Measurements from ENCODE around the gene DDX23. TPM values are rescaled to one million over a fixed set of nuclear protein-coding genes. Genes with fewer than 3 reads are reported as not detected.
A peak's percentile ranks its signal among the peaks of the same experiment; 100 is the strongest.

The DDX23 gene
- total and polyA plus RNA-seq, 2 of the 4 experiments (the other 2 are of a cell fraction), result 61.8 to 81.9 TPM

DNA sequence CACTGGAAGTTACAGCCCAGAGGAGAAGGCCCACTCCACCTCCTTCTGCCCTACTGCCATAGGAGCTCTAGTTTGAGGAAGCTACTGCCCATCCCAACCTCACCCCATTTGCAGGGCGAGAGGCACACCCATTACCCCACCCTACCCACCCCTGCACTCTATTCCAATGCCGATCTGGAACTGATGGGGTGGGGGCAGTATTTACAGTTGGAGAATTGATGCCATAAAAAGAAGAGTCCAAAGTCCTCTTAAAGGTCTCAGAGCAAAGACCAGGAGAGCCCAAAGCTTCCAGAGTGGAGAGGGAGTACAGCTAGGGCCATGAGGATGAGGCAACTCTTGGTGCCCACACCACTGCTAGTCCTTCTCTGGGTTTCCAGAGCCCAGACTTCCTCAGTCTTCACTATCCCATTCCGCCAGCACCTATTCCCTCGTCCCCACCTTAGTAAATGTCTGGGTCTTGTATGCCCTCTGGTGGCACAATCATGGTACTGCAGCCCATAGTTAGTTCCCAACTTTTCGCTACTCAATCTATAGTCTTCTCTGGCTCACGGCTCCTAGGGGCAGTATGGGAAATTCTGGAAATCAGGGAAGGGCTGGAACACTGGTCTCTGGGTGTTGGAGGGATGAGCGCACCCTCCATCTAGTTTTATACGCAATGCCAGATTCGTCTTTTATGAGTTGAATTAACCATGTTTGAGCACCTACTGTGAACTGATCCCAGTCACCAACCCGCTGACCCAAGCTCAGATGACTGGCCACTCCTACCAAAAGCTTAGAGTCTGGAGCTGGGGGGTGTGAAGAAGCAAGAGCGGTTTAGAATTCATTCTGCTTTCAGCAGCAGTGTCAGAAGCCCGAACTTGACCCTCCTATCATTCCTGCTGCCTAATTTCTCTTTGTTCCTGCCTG, 56.2 kb downstream of the DDX23 start:
- H3K27me3 ChIP-seq (ENCODE audit: control insufficient read depth, insufficient read depth, low read length), result no peaks in the 10 kb centered on the region
- no peak overlapping the region for H2BK5ac ChIP-seq (ENCODE audit: low read depth, low read length, poor library complexity, severe bottlenecking)
- ATAC-seq (ENCODE audit: low read depth) (peak; percentile 97), DNase-seq (peak; percentile 75)
- H3K56ac ChIP-seq (ENCODE audit: extremely low read depth, insufficient read depth, low read length), result no peak overlapping the region
- no peaks in the 10 kb centered on the region for H3K36me3 ChIP-seq (ENCODE audit: control insufficient read depth, insufficient read depth, low read length)
- peak overlapping the region; percentile 89 for H2AFZ ChIP-seq (replicated peaks; ENCODE audit: low read length, poor library complexity)
- no peak overlapping the region for H3K27ac ChIP-seq (ENCODE audit: insufficient read depth, low read length)
- no peak overlapping the region for H2BK120ac ChIP-seq (ENCODE audit: low read depth, low read length)
- dilution Hi-C loops (cut with HindIII; ENCODE audit: low sequenced_read_pairs, unreplicated experiment), result no loop called here
- H3K9me1 ChIP-seq (ENCODE audit: insufficient read depth, low read length), result 0 out of 2 replicates have a peak, but pooled peaks cover 5% of the 10 kb centered on the region
- H3K4me2 ChIP-seq (ENCODE audit: low read depth, low read length), result no peak overlapping the region
- in situ Hi-C loops (cut with MboI; ENCODE audit: low sequenced_read_pairs), result loop anchor here (5.0 to 25.0 kb wide), 2 partner anchors 44 to 259 kb away; partner anchors contain the start of gene OR8S1
- WGBS, 2 experiments (ENCODE audit: extremely low coverage in 2 of 2, insufficient read length in 1 of 2), result 20% methylated on average over 1 of the region's 12 CpGs; no CpG with 5 or more reads in 1 of the 2 experiments
- peak overlapping the region; percentile 39; the same call in 1 of the 2 replicates for H2AK5ac ChIP-seq (ENCODE audit: low read depth, low read length)
- no peak overlapping the region for H3K14ac ChIP-seq (replicated peaks; ENCODE audit: low read depth, low read length)
- H3K18ac ChIP-seq (ENCODE audit: low read depth, low read length), result no peak overlapping the region
- H4K91ac ChIP-seq (ENCODE audit: insufficient read depth, low read depth, low read length), result no peak overlapping the region
- H3K9ac ChIP-seq (ENCODE audit: low read depth, low read length), result no peak overlapping the region
- peak overlapping the region; percentile 7; the same call in 1 of the 2 replicates for H2BK20ac ChIP-seq (ENCODE audit: low read depth, low read length)
- H2AK9ac ChIP-seq (replicated peaks; ENCODE audit: low read depth, low read length, poor library complexity), result no peak overlapping the region
- H4K5ac ChIP-seq (ENCODE audit: low read depth, low read length), result no peak overlapping the region
- H4K8ac ChIP-seq (ENCODE audit: low read depth in 2 of 2, low read length in 2 of 2), result peak overlapping the region in 1 of 2 experiments; percentile 78; a peak in 2 of 4 replicates
- H3K4me1 ChIP-seq (ENCODE audit: control insufficient read depth, insufficient read depth, low read length), result no peaks in the 10 kb centered on the region
- ChIA-PET POLR2A (ENCODE audit: unreplicated experiment) (interaction anchor here (0.5 kb wide), 1 partner anchor 56 kb away, joined by 3 read pairs; the partner anchor contains the start of gene DDX23), CTCF (interaction anchor here (0.5 to 2.3 kb wide), 11 partner anchors 12 to 644 kb away, joined by 3 to 11 read pairs (median 4); no protein-coding TSS in a partner anchor)
- H3K23ac ChIP-seq (ENCODE audit: low read depth, low read length), result no peak overlapping the region
- no peak overlapping the region for H2BK15ac ChIP-seq (ENCODE audit: low read depth, low read length)
- no TSS peak for BruUV-seq (replicated peaks)
- no peaks in the 10 kb centered on the region for H3K79me1 ChIP-seq (ENCODE audit: low read depth in 1 of 2, low read length in 2 of 2)
- no peaks in the 10 kb centered on the region for H3K9me3 ChIP-seq (ENCODE audit: control insufficient read depth, insufficient read depth, low read length)
- no peaks in the 10 kb centered on the region for H4K20me1 ChIP-seq (ENCODE audit: insufficient read depth, low read length)
- no peak for TF ChIP-seq MAFK (IDR thresholded peaks at IDR 0.05; ENCODE audit: low read depth, low read length)
- TF ChIP-seq POLR2A (IDR thresholded peaks at IDR 0.05; ENCODE audit: low read depth, low read length), result peak; percentile 35; the same call in 1 of the 2 replicates
- no peak; the same call in 1 of the 2 replicates for TF ChIP-seq MAZ (IDR thresholded peaks at IDR 0.05; ENCODE audit: borderline replicate concordance, low read depth, low read length)
- peak; percentile 93 for TF ChIP-seq SMC3 (IDR thresholded peaks at IDR 0.05; ENCODE audit: low read depth, low read length)
- TF ChIP-seq CTCF (conservative IDR thresholded peaks at IDR 0.05; ENCODE audit: low read depth, low read length), result peak; percentile 97
- TF ChIP-seq RAD21 (IDR thresholded peaks at IDR 0.05; ENCODE audit: low read length), result peak; percentile 94
- H3K4me3 ChIP-seq (ENCODE audit: insufficient read depth, low read depth, low read length), result no peak overlapping the region
- intact Hi-C loops (cut with micrococcal nuclease), result loop anchor here (1.0 to 5.0 kb wide), 4 partner anchors 15 to 179 kb away; partner anchors contain the start of gene KANSL2
- H3K4ac ChIP-seq (ENCODE audit: low read depth, low read length), result peak overlapping the region; percentile 51; the same call in 1 of the 2 replicates
